Measurements from ENCODE around the gene TRMT10B.
"Not testable (repeated sequence)": the region's sequence is repeated elsewhere in the genome, so short reads cannot be mapped to it uniquely, and the experiment has no call there.

The TRMT10B gene

DNA sequence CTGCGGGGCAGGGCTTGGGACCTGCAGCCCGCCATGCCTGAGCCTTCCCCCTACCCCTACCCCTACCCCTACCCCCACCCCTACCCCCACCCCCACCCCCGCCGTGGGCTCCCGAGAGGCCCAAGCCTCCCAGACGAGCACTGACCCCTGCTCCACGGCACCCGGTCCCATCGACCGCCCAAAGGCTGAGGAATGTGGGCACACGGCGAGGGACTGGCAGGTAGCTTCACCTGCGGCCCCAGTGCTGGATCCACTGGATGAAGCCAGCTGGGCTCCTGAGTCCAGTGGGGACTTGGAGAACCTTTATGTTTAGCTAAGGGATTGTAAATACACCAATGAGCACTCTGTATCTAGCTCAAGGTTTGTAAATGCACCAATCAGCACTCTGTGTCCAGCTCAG, 1.5 kb upstream of the TRMT10B start:
- not testable (repeated sequence) for DNase-seq

DNA sequence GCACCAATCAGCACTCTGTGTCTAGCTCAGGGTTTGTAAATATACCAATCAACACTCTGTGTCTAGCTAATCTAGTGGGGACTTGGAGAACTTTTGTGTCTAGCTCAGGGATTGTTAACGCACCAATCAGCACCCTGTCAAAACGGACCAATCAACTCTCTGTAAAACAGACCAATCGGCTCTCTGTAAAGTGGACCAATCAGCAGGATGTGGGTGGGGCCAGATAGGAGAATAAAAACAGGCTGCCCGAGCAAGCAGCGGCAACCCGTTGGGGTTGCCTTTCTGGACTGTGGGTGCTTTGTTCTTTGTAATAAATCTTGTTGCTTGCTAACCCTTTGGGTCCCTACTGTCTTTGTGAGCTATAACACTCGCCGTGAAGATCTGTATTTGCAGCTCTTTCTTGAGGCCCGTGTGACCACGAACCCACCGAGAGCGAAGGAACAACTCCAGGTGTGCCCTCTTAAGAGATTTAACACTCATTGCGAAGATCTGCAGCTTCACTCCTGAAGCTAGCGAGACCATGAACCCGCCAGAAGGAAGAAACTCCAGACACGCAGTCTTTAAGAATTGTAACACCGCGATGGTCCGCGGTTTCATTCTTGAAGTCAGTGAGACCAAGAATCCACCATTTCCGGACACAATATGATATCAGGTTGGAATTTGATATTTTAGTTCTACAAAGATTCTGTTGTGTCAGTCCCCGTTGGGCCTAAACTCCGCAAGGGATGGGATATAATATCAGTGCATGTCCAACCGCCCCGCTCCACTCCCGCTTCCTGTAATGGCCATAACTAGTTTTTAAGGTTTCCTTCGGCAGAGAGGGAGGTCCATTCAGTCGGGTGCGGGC, 740 bp upstream of the TRMT10B start:
- no peak for DNase-seq

DNA sequence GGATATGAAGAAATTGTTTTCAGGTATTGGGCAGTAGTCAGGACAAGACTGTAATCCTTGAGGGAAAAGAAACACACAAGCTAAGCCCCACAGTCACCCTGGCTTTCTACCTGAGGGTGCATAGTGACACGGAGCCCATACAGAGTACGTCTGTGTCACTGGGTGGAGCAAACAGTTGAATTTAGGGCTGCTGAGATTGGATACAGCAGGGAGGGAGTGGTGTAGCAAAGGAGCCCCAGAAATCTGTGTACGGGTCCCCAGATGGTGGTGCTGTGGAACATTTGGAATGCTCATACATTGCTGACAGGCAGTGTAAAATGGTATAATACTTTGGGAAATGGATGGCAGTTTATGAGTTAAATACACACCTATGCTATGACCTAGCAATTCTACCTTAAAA, 5.1 kb downstream of the TRMT10B start:
- DNase-seq: no peak

DNA sequence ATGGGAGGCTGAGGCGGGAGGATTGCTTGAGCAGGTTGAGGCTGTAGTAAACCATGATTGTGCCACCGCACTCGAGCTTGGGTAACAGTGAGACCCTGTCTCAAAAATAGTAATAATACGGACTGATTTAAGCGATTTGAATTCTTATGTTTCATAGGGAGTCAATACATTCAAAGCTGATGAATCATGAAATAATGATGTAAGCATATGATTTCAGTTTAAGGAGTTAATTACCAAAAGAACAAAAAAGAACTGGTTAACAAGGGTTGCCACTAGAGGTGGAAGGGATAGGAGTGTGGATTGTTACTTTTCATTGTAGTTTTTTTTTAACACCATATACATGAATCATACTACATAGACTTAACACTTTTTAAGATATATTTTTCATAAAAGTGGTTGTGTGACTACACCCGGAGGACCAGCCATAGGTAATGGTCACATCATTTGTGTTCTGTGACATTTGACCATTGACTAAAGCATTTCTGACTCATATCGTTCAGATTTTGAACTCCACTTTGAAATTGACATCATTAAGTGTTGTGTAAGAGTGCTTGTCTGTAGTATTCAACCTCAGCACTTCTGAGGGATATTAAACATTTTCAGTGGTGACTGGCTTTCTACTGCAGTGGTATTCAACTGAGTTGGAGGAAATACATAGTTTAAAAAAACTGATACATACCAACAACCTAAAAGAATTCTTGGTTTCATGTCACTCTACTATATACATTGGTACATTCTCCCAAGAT, 7.0 kb downstream of the TRMT10B start:
- no peak for DNase-seq

DNA sequence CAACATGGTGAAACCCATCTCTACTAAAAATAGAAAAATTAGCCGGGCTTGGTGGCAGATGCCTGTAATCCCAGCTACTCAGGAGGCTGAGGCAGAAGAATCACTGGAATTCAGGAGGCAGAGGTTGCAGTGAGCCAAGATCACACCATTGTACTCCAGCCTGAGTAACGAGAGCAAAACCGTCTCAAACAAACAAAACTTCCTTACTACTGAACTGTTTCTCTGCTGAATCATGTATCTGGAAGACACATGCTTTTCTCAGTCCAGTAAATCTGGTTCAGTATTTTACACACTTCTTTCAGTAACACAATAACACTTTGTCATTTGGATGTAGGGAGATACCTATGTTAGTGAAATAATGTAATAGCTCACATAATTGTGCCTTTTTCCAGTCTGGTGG, 7.9 kb downstream of the TRMT10B start:
- no peak for DNase-seq

GRCh38 chr9:37765263-37765662, 11.7 kb downstream of the TRMT10B start:
- DNase-seq: not testable (repeated sequence)

DNA sequence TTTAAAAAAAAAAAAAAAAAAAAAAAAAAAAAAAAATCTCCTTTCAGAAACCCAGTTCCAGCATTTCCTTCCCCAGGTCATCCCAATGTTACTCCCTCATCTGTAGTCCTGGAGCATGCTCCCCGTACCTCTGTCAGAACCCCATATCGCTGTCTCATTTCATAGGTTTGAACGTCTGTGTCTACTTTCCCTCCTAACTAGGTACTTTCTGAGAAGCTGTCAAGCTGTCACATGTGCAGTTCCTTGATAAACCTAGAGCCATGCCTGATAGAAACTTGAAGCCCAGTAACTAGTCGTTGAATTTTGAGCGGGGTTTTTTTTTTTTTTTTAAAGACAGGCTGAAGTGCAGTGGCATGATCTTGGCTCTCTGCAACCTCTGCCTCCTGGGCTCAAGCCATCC, 15.7 kb downstream of the TRMT10B start:
- DNase-seq: no peak

- DNase-seq: no peak
Measured at GRCh38 chr9:37769995-37770394, 16.4 kb downstream of the TRMT10B start.

DNA sequence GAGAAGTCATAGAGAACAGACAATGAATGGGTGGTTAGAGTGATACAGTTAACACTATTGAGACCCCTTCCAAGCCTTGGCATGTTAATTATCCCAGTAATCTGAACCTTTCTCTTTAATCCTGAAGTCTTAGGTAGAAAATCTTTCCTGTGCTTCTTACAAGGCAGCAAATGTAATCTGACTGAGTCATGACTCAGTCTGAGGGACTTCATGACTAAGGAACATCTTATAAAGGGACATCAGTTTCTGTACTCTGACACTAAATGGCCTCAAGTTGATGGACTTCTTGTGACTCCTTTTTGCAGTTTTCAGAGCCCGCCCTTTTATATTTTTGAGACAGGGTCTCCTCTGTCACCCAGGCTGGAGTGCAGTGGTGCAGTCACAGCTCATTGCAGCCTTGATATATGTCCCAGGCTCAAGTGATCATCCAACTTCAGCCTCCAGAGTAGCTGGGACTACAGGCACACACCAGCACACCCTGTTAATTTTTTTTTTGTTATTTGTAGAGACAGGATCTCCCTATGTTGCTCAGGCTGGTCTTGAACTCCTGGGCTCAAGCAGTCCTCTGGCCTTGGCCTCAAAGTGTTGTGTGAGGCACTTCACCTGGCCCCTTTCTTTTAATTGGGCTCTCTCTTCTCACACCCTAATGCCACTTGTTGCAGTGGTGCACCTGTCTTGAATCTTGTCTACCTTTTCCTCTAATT, 21.8 kb downstream of the TRMT10B start:
- DNase-seq: no peak

GRCh38 chr9:37776328-37776727, 22.7 kb downstream of the TRMT10B start:
- no peak for DNase-seq

- DNase-seq: no peak
Measured at GRCh38 chr9:37778534-37778933, 24.9 kb downstream of the TRMT10B start.

DNA sequence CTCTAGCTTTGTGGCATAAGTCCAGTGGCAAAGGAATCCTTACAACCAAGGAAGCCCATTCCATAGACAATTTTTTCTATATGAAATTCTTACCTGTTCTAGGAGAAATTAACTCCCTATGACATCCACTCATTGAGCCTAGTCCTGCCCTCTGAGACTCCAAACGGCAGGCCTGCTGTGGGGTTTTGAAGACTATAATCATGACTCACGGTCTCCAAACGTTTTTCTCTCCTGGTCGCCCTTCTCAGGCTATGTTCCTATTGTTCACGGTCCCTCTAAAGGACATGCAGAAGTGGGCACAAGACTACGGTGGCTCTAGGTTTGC, 30.6 kb downstream of the TRMT10B start:
- no peak for DNase-seq

DNA sequence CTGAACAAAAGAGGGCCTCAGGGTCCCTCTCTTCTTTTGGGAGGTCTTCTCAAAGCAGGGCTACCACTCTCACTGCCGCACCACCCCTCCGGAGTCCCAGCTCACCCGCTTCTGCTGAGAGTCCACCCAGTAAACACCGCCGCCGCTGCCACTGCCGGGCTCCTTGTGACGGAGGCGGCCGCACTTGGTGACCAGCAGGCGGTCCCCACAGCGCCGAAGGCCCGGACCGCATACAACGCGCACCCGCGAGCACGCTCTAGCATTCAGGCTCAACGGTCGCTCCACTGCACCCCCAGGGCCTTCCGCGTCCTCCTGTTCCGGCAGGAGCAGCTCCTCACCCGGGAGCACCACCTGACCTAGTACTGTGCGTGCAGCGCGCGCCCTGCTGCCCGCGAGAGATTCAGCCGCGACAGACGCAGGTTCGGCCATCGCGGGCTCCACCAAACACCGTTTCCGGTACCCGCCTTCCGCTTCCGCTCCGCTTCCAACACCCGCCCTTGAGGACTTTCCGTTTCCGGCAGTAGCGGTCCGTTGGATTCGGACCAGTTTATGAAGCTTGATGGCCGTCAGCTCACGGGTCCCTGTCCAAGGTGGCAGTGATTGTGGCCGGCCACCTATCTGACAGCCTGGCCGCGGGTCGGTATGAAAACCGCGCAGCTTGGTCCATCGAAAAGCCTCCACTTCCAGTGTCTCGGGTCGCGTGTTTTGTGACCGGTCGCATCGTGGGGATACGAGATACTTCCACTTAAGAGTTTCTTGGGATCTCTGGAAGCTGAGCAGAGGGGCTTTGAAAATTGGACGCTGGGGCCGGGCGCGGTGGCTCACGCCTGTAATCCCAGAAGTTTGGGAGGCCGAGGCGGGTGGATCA, 31.2 kb downstream of the TRMT10B start, which contains the start of gene EXOSC3:
EXOSC3 (minus strand) TSS at position 449 of the 868 bp plus-strand sequence; CDS start at position 429, 20 bp downstream.
- DNase-seq: peak; percentile 85 to 87

DNA sequence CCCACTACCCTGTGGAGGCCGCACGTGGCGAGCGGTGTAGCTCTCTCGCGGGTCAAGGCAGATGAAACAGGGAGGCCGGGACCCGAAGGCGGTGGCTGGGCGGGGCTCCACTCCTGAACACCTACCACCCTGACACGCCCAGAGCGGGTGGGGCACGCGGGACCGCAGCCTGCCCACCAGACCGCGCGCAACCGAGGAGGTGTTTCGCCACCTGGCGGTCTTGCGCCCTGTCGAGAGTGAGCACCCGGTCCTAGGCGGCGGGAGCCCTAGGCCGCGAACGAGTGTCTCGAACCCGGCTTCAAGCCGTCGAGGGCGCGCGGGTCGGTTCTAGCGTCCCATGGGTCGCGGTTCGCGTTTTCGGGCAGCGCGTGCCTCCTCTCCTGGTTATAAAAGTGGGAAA, 33.5 kb downstream of the TRMT10B start:
- no peak for DNase-seq

DNA sequence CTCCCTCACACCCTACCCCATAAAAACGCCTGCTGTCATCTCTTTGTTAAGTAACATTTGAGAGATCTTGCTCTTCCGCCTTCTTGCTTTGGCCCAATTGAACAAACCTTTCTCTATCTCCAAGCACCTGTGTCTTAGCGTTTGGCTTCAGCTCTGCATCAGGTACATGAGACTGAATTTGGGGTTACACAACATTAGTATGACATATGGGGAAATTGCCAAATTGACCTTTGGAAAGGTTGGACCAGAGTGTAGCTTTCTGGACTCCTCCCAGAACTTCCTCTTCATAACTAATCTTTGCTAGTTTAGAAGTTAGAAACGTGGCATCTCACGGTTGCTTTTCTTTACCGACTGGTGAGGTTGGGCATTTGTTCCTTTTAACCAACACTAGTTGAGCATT, 34.7 kb downstream of the TRMT10B start:
- DNase-seq: no peak

- DNase-seq: no peak
Measured at GRCh38 chr9:37790096-37790495, 36.5 kb downstream of the TRMT10B start.

- no peak for DNase-seq
Measured at GRCh38 chr9:37792122-37792521, 38.5 kb downstream of the TRMT10B start.

DNA sequence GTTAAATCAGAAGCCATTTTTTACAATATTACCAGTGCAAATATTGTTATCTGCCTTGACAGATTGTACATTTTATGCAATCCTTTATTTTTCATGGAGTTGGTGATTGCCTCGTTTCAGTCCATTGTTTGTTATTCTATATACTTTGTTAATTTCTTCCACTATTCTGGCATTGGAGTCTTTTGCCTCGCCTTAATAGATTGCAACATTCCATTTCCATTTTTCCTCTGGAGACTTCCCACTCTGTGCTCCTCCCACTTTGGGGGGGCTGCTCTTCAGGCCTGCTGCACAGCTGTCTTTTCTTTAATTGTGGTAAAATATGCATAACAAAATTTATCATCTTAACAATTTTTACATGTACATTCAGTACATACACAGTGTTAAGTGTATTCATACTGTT, 42.6 kb downstream of the TRMT10B start:
- DNase-seq: no peak

GRCh38 chr9:37798677-37799076, 45.1 kb downstream of the TRMT10B start:
- no peak for DNase-seq

- DNase-seq: peak; percentile 73 to 87
Measured at GRCh38 chr9:37800631-37801286, 47.2 kb downstream of the TRMT10B start, which contains the start of gene DCAF10. DCAF10 (plus strand) TSS chr9:37800797; CDS start chr9:37800867, 70 bp downstream.

DNA sequence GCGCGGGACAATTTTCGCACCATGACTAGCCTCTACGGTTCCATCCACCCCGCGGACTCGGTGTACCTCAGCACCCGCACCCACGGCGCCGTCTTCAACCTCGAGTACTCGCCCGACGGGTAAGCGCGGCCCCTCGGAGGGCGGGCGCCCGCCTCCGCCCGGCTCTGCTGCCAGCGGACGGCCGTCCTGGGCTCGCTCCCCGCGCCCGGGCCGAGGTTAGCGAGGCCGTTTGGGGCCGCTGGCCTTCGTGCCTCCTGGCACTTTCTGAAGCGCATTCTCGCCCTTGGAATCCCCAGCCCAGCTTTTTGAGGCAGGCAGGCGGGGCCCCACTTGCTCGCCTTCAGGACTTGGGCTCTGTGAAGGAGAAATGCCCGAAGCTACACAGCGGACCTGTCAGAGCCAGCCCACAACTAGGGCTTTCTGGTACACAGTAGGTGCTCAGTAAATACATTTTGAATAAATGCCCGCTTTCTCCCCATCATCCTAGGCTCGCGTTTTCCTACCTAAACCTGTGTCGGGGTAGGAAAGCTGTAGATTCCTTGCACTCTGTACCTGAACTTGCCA, 47.8 kb downstream of the TRMT10B start:
- no peak for DNase-seq
